OCI-LY1 (cell line): ENCODE data around the gene RFTN1.

ENCODE experiments used
- H2AFZ ChIP-seq: fragments of 200-600 bp; sonication (generic), shearing (Covaris generic); 2 replicates; pipeline ENCODE4 v1.6.0; 2014; ENCODE audit warnings: antibody characterized with exemption, mild to moderate bottlenecking, low read length
- H3F3A ChIP-seq: fragments of 200-600 bp; sonication (generic), shearing (Covaris generic); 2 replicates; pipeline ENCODE4 v1.6.0; 2014; ENCODE audit warnings: mild to moderate bottlenecking, antibody characterized with exemption, low read length, moderate library complexity; ENCODE audit not compliant: insufficient read depth
- H3K27ac ChIP-seq: fragments of 200-600 bp; sonication (generic); 2 replicates; pipeline ENCODE4 v1.5.1; 2014; ENCODE audit warnings: low read length, mixed run types, mild to moderate bottlenecking, low read depth; ENCODE audit not compliant: poor library complexity, severe bottlenecking
- H3K27me3 ChIP-seq: fragments of 200-600 bp; sonication (generic); 2 replicates; pipeline ENCODE4 v1.6.0; 2014; ENCODE audit warnings: antibody characterized with exemption, mild to moderate bottlenecking, low read length, moderate library complexity; ENCODE audit not compliant: insufficient read depth
- H3K36me3 ChIP-seq: fragments of 200-600 bp; sonication (generic); 2 replicates; pipeline ENCODE4 v1.6.1; 2014; ENCODE audit warnings: mild to moderate bottlenecking, antibody characterized with exemption, low read length, moderate library complexity, mixed read lengths; ENCODE audit not compliant: insufficient read depth
- H3K4me1 ChIP-seq: fragments of 200-600 bp; sonication (generic); 2 replicates; pipeline ENCODE4 v1.5.1; 2014; ENCODE audit warnings: mild to moderate bottlenecking, low read length, moderate library complexity; ENCODE audit not compliant: insufficient read depth, severe bottlenecking
- H3K4me2 ChIP-seq: fragments of 200-600 bp; sonication (generic), shearing (Covaris generic); 2 replicates; pipeline ENCODE4 v1.6.1; 2014; ENCODE audit warnings: low read length
- H3K4me3 ChIP-seq: fragments of 200-600 bp; sonication (generic); 2 replicates; pipeline ENCODE4 v1.5.1; 2014; ENCODE audit warnings: low read length, low read depth, mild to moderate bottlenecking, mixed read lengths; ENCODE audit not compliant: poor library complexity, severe bottlenecking
- H3K79me2 ChIP-seq: fragments of 200-600 bp; shearing (Covaris generic); 2 replicates; pipeline ENCODE4 v1.6.1; 2016; ENCODE audit warnings: mixed run types, low read length, mixed read lengths; ENCODE audit not compliant: insufficient read depth
- H3K9ac ChIP-seq: fragments of 200-600 bp; sonication (generic), shearing (Covaris generic); 2 replicates; pipeline ENCODE4 v1.6.1; 2014; ENCODE audit warnings: mild to moderate bottlenecking, low read length, mixed read lengths
- H3K9me2 ChIP-seq: fragments of 200-600 bp; sonication (generic), shearing (Covaris generic); 2 replicates; pipeline ENCODE4 v1.6.1; 2014; ENCODE audit warnings: low read depth, mild to moderate bottlenecking, low read length, mixed read lengths
- H3K9me3 ChIP-seq: fragments of 200-600 bp; shearing (Covaris generic); 2 replicates; pipeline ENCODE4 v1.6.1; 2014; ENCODE audit warnings: low read length, mixed read lengths
- H4K20me1 ChIP-seq: fragments of 200-600 bp; sonication (generic), shearing (Covaris generic); 2 replicates; pipeline ENCODE4 v1.6.0; 2016; ENCODE audit warnings: mild to moderate bottlenecking, low read length; ENCODE audit not compliant: insufficient read depth
- CTCF ChIP-seq: fragments of 200-600 bp; sonication (generic), shearing (Covaris generic); IDR thresholded peaks from 2 replicates; pipeline ENCODE4 v1.5.1; 2017; ENCODE audit warnings: mild to moderate bottlenecking, antibody characterized with exemption, low read length, moderate library complexity, mixed read lengths
- EZH2 ChIP-seq: fragments of 200-600 bp; sonication (generic), shearing (Covaris generic); IDR thresholded peaks from 2 replicates; pipeline ENCODE4 v1.8.0; 2017; ENCODE audit warnings: borderline replicate concordance, mixed run types, mild to moderate bottlenecking, antibody characterized with exemption, low read length, moderate library complexity, mixed read lengths

Gene RFTN1

GRCh38 chr3:16404349-16404895, 109.1 kb downstream of the RFTN1 start:
- Histone ChIP-seq H3K9me3 (no peaks in the 10 kb centered on the region), H3K9ac (no peak overlapping the region), H3K79me2 (peaks cover 43% of the 10 kb centered on the region), H3K4me2 (no peak overlapping the region), H3F3A (no peaks in the 10 kb centered on the region), H3K9me2 (no peaks in the 10 kb centered on the region), H3K27me3 (no peaks in the 10 kb centered on the region), H3K4me1 (peaks cover 36% of the 10 kb centered on the region), H3K4me3 (no peak overlapping the region), H3K27ac (peak overlapping the region; percentile 63), H4K20me1 (no peaks in the 10 kb centered on the region), H3K36me3 (peaks cover 89% of the 10 kb centered on the region), H2AFZ (no peak overlapping the region)
- TF ChIP-seq CTCF: no peak
- TF ChIP-seq EZH2: no peak

GRCh38 chr3:16402451-16402850, 111.0 kb downstream of the RFTN1 start:
- peaks cover 32% of the 10 kb centered on the region for H3K4me1 ChIP-seq
- no peaks in the 10 kb centered on the region for H3K27me3 ChIP-seq
- H3K9me3 ChIP-seq: no peaks in the 10 kb centered on the region
- H3K4me3 ChIP-seq: no peak overlapping the region
- no peaks in the 10 kb centered on the region for H3K9me2 ChIP-seq
- no peak overlapping the region for H3K4me2 ChIP-seq
- H3F3A ChIP-seq: no peaks in the 10 kb centered on the region
- peak overlapping the region; percentile 39 for H3K27ac ChIP-seq
- TF ChIP-seq EZH2: no peak
- TF ChIP-seq CTCF: no peak
- peaks cover 54% of the 10 kb centered on the region for H3K79me2 ChIP-seq
- H3K9ac ChIP-seq: no peak overlapping the region
- H2AFZ ChIP-seq: no peak overlapping the region
- no peaks in the 10 kb centered on the region for H4K20me1 ChIP-seq
- peaks cover 88% of the 10 kb centered on the region for H3K36me3 ChIP-seq

GRCh38 chr3:16401273-16401672, 112.2 kb downstream of the RFTN1 start:
- Histone ChIP-seq H2AFZ (no peak overlapping the region), H3K9ac (no peak overlapping the region), H3K79me2 (peaks cover 61% of the 10 kb centered on the region), H3K27me3 (no peaks in the 10 kb centered on the region), H4K20me1 (no peaks in the 10 kb centered on the region), H3F3A (no peaks in the 10 kb centered on the region), H3K4me2 (no peak overlapping the region), H3K4me1 (peaks cover 24% of the 10 kb centered on the region), H3K9me3 (no peaks in the 10 kb centered on the region), H3K9me2 (no peaks in the 10 kb centered on the region), H3K27ac (peak overlapping the region; percentile 39), H3K36me3 (peaks cover 88% of the 10 kb centered on the region), H3K4me3 (no peak overlapping the region)
- TF ChIP-seq CTCF (no peak), EZH2 (no peak)
